Rectal smooth muscle tissue (tissue), 1 donor: ENCODE results near the gene ZNF582.

Experiments used
- H3K27ac ChIP-seq: one replicate; pipeline ENCODE4 v1.7.0; 2013; ENCODE audit warnings: low read depth, low read length, inconsistent platforms
- H3K27me3 ChIP-seq: one replicate; pipeline ENCODE4 v1.7.0; 2013; ENCODE audit warnings: low read length; ENCODE audit not compliant: control insufficient read depth, insufficient read depth
- H3K36me3 ChIP-seq: one replicate; pipeline ENCODE4 v1.7.0; 2013; ENCODE audit warnings: low read length; ENCODE audit not compliant: control insufficient read depth, insufficient read depth
- H3K4me1 ChIP-seq: one replicate; pipeline ENCODE4 v1.7.0; 2013; ENCODE audit warnings: low read length; ENCODE audit not compliant: control insufficient read depth, insufficient read depth
- H3K4me3 ChIP-seq: one replicate; pipeline ENCODE4 v1.7.0; 2013; ENCODE audit warnings: low read length
- H3K9ac ChIP-seq: one replicate; pipeline ENCODE4 v1.7.0; 2013; ENCODE audit warnings: low read length

Gene ZNF582

DNA sequence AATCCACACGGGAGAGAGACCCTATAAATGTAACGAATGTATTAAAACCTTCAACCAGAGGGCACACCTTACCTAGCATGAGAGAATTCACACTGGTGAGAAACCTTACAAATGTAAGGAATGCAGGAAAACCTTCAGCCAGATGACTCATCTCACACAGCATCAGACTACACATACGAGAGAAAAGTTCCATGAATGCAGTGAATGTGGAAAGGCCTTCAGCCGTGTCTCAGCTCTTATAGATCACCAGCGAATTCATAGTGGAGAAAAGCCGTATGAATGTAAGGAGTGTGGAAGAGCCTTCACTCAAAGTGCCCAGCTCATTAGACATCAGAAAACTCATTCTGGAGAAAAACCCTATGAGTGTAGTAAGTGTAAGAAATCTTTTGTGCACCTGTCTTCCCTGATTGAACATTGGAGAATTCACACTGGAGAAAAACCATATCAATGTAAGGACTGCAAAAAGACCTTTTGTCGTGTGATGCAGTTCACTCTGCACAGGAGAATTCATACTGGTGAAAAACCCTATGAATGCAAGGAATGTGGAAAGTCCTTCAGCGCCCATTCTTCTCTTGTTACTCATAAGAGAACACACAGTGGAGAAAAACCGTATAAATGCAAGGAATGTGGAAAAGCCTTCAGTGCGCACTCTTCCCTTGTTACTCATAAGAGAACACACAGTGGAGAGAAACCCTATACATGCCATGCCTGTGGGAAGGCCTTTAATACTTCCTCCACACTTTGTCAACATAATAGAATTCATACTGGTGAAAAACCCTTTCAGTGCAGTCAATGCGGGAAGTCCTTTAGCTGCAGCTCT lies 16.0 kb downstream of the ZNF582 start:
- Histone ChIP-seq H3K9ac (no peak overlapping the region), H3K36me3 (peaks cover 30% of the 10 kb centered on the region), H3K27me3 (no peaks in the 10 kb centered on the region), H3K4me3 (no peak overlapping the region), H3K27ac (no peak overlapping the region), H3K4me1 (no peaks in the 10 kb centered on the region)

DNA sequence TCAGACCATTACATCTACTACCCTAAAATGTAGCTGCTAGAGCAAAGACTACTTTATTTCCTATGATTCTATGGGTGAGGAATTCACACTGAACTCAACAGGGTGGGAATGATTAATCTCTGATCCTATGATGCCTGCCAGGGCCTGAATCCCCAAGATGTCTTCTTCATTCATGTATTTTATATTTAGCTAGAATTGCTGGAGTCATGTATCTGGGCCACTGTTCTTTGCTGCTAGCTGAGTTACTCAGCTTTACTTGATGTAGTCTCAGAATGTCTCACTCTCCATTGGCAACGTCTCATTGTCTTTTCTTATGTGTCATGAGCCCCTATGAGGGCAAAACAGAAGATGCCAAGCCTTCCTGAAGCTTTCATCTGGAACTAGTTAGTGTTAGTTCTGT lies 21.1 kb downstream of the ZNF582 start:
- Histone ChIP-seq H3K4me3 (no peak overlapping the region), H3K27me3 (no peaks in the 10 kb centered on the region), H3K4me1 (peaks cover 8% of the 10 kb centered on the region), H3K36me3 (peaks cover 26% of the 10 kb centered on the region), H3K27ac (no peak overlapping the region), H3K9ac (no peak overlapping the region)

DNA sequence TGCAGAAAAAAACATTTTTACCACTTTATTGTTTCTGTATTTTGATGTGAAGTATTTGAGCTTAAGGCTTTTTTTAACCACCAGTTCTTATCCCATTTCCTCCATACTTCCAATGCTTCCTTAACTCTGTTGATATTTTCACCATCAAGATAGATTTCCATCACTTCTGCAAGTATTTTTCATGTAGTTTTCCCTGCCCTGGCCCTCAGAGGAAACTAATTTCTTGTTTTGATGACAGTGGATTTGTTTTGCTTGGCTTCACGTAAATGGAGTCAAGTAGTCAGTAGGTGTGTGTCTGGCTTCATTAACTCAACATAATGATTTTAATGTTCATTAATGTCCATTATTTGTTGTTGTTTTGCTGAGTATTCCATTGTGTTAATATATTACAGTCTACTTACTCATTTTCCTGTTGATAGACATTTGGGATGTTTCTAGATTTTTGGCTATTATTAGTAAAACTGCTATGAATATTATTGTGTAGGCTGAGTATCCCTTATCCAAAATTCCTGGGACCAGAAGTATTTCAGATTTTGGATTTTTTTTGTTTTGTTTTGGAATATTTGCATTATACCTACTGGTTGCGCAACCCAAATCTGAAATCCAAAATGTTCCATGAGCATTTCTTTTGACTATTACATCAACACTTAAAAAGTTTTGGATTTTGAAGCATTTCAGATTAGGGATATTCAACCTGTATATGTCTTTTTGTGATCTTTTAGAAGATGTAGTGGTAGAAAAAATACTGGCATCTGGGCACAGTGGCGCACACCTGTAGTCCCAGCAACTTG lies 23.3 kb downstream of the ZNF582 start:
- Histone ChIP-seq H3K4me3 (no peak overlapping the region), H3K27ac (no peak overlapping the region), H3K4me1 (peaks cover 8% of the 10 kb centered on the region), H3K27me3 (no peaks in the 10 kb centered on the region), H3K36me3 (peaks cover 15% of the 10 kb centered on the region), H3K9ac (no peak overlapping the region)

DNA sequence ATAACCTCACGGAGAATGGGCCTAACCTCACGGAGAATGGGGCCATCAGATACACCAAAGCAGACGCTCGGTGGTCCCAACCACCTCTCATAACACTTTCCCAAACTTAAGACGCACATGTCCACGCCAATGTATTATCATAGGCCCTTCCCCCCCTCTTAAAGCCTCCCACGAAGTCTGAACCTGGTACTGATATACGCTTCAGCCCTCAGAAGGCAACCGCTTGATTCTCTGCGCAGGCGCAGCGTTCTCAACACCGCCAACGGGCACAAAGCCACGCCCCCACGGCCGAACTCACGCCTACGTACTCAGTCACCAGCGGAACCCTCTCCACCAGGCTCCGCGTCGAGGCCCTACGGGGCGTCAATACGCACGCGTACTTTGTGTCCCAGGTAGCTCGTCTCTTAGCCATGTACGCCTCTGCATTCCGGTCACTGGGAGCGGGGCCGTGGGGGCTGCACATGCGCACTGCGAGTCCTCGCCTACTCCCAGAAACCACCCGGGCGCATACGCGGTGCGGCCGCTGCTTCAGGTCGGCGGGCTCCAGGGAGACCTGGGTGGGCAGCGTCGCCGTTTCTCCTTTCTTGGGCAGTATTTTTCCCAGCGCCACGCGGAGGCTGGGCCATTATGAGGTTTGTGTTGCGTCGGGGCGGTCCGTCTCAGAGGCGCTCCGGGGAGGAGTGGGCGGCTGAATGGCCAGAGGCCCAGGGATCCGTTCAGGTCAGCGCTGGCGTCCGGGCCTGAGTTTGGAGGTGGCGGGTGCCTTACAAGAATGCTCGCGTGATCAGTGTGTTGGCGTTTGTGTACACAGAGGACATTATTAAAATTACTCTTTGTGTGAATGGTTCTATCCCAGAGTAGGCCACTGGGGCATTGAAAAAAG lies 25.3 kb downstream of the ZNF582 start:
- H3K27me3 ChIP-seq: no peaks in the 10 kb centered on the region
- peak overlapping the region; percentile 19 for H3K9ac ChIP-seq
- peaks cover 8% of the 10 kb centered on the region for H3K4me1 ChIP-seq
- peak overlapping the region; percentile 80 for H3K27ac ChIP-seq
- H3K36me3 ChIP-seq: peaks cover 5% of the 10 kb centered on the region
- peak overlapping the region; percentile 60 for H3K4me3 ChIP-seq

DNA sequence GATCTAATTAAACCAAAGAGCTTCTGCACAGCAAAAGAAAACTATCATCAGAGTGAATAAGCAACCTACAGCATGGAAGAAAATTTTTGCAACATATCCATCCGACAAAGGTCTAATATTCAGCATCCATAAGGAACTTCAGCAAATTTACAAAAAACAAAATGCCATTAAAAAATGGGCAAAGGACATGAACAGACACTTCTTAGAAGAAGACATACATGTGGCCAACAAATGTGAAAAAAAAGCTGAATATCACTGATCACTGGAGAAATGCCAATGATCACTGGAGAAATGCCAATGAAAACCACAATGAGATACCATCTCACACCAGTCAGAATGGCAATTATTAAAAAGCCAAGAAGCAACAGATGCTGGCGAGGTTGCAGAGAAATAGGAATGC lies 32.5 kb downstream of the ZNF582 start:
- no peaks in the 10 kb centered on the region for H3K27me3 ChIP-seq
- no peaks in the 10 kb centered on the region for H3K4me1 ChIP-seq
- H3K4me3 ChIP-seq: no peak overlapping the region
- no peak overlapping the region for H3K9ac ChIP-seq
- H3K27ac ChIP-seq: no peak overlapping the region
- no peaks in the 10 kb centered on the region for H3K36me3 ChIP-seq

DNA sequence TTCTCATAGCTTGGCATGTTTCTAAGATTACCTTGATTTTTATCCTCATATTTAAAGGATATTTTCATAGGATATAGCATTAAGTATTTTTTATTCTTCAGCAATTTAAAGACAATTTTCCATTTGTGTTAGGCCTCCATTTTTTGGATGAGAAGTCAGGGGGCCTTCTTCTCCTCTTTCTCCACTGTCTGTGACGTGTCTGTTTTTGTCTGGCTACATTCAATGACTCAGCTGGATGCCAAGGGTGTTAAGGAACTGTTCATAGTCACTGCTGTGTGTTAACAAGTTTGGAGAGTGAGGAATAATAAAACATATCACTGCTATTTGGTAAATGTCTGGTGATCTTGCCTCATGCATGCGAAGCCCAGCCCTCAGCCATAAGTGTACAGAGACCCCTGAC lies 36.4 kb downstream of the ZNF582 start:
- H3K4me1 ChIP-seq: no peaks in the 10 kb centered on the region
- H3K4me3 ChIP-seq: no peak overlapping the region
- no peak overlapping the region for H3K9ac ChIP-seq
- H3K27ac ChIP-seq: no peak overlapping the region
- no peaks in the 10 kb centered on the region for H3K36me3 ChIP-seq
- no peaks in the 10 kb centered on the region for H3K27me3 ChIP-seq

DNA sequence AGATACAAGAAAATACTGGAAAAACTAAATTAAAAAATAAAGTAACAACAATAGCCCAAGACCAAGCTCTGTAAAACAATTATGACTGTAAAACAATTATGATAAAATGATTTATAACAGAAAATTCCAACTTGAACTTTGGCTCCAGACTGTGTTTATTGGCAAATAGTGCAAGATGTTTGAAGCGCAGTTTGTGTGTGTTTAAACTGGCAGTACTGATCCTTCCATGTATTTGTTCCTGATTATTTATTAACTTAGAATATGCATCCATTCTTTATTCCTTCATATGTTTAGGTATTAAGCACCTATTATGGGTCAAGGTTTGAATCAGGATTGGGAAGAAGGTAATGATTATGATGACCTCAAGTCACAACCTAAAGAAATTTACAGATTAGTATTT lies 37.8 kb downstream of the ZNF582 start:
- Histone ChIP-seq H3K27ac (no peak overlapping the region), H3K4me3 (no peak overlapping the region), H3K9ac (no peak overlapping the region), H3K27me3 (no peaks in the 10 kb centered on the region), H3K36me3 (no peaks in the 10 kb centered on the region), H3K4me1 (no peaks in the 10 kb centered on the region)

DNA sequence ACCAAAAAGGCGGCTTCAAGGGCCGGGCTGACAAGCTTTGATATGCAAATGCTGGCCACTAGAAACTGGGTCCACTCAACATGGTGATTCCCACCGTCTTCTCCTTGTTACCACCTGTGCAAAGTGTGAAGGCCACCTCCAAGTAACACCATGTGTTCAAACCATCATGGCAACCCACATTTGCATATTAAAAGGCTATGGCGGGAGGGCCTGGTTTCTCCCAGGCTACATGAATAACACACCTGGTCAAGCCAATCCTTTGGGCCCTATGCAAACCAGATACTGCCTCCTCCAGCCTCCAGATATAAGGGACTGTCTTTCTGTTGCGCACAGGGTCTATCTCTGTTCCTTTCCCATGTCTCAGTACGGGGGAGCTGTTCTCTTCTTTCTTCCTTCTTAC lies 42.1 kb downstream of the ZNF582 start:
- no peaks in the 10 kb centered on the region for H3K36me3 ChIP-seq

DNA sequence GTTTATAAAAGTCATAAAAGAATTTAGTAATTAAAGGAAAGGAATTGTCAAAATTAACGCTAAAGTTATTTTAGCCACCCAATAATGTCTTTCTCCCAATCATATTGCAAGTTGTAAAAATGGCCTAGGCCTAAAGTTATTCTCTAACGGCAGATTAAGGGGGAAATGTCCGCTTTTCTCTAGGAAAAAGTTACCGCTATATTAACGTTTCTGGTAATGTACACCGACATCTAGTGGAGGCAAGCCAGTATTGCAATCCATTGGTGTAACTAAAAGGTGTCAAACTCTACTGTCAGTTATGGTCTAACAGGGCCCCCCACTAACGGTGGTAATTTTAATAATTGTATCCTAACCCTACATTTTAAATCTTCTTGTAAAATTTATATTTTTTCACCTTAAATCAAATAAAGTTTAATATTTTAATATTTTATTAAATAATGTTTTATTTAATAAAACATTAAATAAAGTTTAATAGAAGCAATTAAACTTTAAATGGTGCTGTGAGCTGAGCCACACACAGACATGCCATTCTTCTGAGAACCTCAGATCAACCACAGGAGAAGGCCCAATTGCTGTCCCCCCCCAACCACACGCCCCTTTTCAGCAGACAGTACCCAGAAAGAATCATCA lies 42.8 kb downstream of the ZNF582 start:
- Histone ChIP-seq H3K27ac (no peak overlapping the region), H3K36me3 (no peaks in the 10 kb centered on the region), H3K27me3 (no peaks in the 10 kb centered on the region), H3K9ac (no peak overlapping the region), H3K4me3 (no peak overlapping the region), H3K4me1 (no peaks in the 10 kb centered on the region)

More for the DNA sequence above, 42.1 kb downstream of the ZNF582 start:
- no peak overlapping the region for H3K4me3 ChIP-seq
- H3K4me1 ChIP-seq: no peaks in the 10 kb centered on the region
- H3K27me3 ChIP-seq: no peaks in the 10 kb centered on the region
- no peak overlapping the region for H3K9ac ChIP-seq
- no peak overlapping the region for H3K27ac ChIP-seq

DNA sequence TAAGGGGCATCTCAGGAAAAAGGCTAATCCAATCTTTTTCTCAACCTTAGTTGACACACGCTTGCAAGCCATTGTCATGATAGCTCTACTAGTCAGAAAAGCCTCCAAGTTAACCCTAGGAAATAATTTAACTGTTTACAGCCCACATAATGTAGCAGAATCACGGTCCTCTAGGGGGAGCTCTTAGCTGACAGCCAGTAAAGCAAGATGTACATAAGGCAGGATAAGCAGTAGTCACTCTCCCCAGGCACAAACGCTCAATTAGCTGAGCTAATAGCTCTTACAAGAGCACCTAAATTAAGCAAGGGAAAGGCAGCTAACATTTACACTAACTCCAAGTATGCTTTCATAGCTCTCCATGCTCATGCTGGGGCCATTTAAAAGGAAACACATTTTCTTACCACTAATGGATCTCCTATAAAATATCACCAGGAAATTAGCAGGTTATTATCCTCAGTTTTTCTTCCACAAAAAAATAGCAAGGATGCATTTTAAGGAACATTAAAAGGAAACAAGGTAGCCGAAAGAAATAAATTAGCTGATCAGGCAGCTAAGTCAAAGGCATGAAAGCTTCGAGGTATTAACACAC lies 45.0 kb downstream of the ZNF582 start:
- no peak overlapping the region for H3K9ac ChIP-seq
- H3K36me3 ChIP-seq: no peaks in the 10 kb centered on the region
- no peaks in the 10 kb centered on the region for H3K27me3 ChIP-seq
- H3K4me3 ChIP-seq: no peak overlapping the region
- no peaks in the 10 kb centered on the region for H3K4me1 ChIP-seq
- no peak overlapping the region for H3K27ac ChIP-seq

DNA sequence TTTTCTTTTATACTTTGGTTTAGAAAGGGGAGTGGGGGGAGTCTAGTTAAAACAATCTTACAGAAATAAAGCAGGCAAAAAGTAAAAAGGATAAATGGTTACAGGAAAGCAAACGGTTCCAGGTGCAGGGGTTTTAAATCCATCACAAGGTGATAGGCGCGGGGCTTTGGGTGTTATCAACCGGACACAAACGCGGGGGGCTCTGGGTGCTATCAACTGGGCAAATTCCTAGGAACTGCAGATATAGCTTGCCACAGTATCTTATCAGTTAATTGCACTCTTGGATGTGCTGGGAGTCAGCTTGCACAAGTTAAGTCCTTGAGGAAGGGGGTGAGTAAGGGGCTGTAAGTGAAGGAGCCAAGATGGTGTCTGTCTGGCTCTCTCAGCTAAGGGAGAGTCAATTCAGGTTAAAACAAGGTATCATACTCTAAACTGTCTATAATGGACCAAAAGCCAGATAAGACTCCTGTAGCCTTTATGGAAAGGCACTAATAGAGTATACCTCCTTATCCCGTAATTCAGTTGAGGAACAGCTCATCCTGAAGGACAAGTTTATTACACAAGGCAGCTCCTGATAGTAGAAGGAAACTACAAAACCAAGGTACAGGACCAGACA lies 46.1 kb downstream of the ZNF582 start:
- no peak overlapping the region for H3K4me3 ChIP-seq
- H3K27me3 ChIP-seq: no peaks in the 10 kb centered on the region
- H3K4me1 ChIP-seq: no peaks in the 10 kb centered on the region
- no peak overlapping the region for H3K9ac ChIP-seq
- no peak overlapping the region for H3K27ac ChIP-seq
- H3K36me3 ChIP-seq: no peaks in the 10 kb centered on the region
